ENCODE data around the gene RTP2.

RTP2 gene

GRCh38 chr3:187702507-187703033 lies at the start of gene RTP2:
TSS of gene RTP2 (minus strand) at chr3:187702557. CDS start at chr3:187702128, 429 bp downstream.
- no peak for DNase-seq

- no peak for DNase-seq
These were observed 48.3 kb upstream of the RTP2 start for GRCh38 chr3:187750513-187751123.

GRCh38 chr3:187750006-187750512 lies 47.7 kb upstream of the RTP2 start:
- no peak for DNase-seq

DNA sequence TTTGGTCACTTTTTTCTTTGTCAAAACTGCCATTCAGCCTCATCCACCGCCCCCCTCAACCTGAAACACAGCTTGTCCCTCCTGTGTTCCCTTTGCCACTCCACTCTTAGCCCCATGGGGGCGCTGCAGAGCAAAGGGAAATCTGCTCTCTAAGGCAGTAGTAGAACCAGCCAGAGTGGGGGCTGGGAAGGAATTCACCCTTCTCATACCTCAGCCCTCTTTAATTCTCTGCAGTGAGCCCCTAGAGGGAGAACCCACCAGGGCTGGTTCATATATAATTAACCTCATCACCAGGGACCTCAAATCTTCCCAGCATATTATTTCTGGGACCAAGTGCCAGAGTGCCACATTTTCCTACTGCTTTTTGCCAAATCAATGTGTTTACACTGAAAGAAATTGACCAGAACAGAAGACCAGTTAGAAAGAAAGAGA lies 45.7 kb upstream of the RTP2 start:
- DNase-seq = peak; percentile 97

- no peak for DNase-seq
These were observed 45.1 kb upstream of the RTP2 start for GRCh38 chr3:187747506-187747905.

DNA sequence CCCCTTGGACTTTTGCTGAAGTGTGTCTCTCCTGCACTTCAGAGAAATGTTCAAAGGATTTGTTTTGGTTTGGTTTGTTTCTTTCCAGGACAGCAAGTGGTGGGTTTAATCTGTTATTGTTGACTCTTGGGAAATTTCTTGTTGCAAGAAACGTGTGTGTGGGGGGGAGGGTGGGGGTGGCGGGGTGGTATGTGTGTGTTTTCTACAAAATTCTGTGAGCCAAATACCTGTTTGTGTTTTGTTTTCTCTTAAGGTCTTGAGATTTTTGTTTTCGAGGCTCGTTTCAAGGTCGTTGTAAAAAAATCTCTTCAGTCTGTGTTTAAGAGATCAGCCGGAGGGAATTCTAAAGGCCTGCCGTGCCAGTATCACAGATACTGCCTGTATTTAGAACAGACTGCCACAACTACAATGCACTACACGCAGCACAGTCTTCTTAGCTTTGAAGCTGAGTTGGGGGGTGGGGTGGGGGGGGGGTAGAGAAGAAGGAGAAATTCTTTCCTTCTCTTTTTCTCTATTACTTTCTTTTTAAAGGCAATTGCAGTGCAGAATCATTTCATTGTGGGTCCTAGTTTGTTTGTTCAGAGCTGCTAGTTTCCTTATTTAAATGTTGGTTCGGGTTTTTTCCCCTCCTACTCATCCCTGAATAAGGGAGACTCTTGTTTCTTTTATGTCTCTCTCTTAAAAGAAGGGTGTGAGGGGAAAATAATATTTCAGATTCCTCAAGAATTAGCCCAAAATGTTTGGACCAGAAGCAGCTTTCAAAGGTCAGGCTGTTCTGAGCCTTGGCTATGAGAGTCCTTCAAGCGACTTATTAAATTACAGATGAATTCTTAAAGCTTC lies 44.3 kb upstream of the RTP2 start:
- peak; percentile 46 for DNase-seq

GRCh38 chr3:187746059-187746441 lies 43.7 kb upstream of the RTP2 start:
- DNase-seq = no peak

GRCh38 chr3:187745201-187746058 lies 43.1 kb upstream of the RTP2 start, which contains the start of gene BCL6:
TSS of gene BCL6 (minus strand) at chr3:187745468. CDS start at chr3:187733693, 11,775 bp downstream.
- DNase-seq = peak; percentile 93

DNA sequence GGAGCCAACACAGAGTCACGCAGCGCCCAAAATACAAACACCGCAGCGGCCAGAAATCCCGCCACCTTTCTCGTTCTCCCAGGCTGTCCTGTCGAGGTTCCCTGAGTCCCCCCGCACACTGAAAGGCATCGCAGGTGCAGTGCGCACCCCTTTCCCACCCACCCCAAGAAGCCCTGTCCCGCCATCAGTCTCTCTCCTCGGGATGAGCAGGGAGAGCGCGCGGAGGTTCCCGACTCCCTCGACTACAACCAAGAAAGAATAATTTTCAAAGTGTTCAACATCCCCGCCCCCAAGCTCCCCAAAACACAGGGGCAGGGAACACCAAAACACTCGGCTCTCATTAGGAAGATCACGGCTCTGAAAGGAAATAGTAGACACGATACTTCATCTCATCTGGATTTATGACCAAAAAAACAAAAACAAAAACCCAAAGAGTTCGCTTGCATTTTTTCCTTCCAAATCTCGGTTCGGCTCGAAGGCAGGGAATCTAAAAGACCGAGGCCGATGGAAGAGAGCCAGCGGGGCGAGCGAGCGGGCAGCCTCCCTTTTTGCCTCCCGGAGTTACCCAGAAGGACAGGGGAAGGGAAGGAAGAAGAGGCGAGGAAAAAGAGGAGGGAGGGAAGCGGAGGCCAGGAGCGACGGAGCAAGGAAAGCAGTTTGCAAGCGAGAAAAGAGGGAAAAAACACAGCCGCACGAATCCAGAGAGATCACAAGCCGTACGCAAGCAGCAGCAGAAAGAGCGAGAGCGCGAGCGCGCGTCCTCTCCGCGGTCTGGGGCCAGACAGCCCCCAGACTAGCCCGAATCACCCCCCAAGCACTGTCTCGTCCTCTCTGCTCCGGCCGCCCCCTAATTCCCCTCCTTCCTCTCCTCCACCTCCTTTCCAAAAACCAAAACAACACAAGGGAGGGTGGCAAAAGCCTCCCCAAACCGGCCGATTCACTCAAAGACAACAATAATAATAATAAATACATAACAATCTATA lies 42.1 kb upstream of the RTP2 start:
- DNase-seq = peak; percentile 57

GRCh38 chr3:187743195-187744141 lies 41.1 kb upstream of the RTP2 start:
- peak; percentile 64 for DNase-seq

GRCh38 chr3:187742351-187743171 lies 40.2 kb upstream of the RTP2 start:
- peak; percentile 42 for DNase-seq

- peak; percentile 85 for DNase-seq
These were observed 39.3 kb upstream of the RTP2 start for GRCh38 chr3:187741403-187742350.

DNA sequence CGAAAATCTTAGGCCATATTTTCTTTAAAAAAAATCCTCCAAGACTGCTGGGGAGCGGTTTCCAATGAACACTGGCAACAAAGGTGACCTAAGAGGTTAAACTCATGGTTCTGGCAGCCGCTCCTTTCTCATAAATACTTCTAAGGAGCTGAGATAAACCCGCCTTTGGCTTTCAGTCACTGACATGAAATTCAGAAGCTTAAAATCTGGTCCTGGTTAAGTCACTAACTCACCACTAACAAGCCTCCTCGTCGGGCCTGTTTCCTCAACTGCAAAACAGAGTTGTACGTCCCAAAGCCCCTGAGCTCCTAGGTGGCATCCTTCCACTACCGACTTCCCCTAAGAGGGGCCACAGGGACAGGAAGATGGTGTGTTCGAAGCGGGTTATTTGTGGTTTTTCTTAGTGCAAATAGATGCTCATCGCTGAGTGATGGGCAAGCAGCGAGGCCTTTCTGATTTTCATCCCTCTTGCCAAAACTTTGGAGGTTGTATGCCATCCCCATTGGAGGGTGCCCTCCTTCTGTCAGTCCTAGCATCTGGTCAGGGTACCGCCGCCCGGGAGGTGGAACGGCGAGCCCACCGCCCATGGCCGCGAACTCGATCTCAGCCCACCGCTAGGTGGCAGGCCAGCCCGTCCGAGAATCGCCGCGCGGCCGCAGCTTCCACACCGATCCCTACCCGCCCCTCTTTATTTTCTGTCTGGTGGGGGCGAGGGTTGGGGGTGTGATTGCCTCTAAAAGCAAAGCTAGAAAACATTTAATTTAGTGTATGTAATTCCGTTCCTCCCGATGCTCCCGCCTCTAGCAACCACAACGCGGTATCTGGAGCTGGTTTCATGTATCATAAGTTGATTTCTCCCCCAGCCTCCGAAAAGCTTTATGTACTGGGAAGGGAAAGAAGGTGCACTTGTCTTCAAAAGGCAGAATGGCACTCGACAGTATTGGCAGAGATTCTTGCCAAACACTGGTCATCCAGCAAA lies 38.4 kb upstream of the RTP2 start:
- DNase-seq = peak; percentile 81

DNA sequence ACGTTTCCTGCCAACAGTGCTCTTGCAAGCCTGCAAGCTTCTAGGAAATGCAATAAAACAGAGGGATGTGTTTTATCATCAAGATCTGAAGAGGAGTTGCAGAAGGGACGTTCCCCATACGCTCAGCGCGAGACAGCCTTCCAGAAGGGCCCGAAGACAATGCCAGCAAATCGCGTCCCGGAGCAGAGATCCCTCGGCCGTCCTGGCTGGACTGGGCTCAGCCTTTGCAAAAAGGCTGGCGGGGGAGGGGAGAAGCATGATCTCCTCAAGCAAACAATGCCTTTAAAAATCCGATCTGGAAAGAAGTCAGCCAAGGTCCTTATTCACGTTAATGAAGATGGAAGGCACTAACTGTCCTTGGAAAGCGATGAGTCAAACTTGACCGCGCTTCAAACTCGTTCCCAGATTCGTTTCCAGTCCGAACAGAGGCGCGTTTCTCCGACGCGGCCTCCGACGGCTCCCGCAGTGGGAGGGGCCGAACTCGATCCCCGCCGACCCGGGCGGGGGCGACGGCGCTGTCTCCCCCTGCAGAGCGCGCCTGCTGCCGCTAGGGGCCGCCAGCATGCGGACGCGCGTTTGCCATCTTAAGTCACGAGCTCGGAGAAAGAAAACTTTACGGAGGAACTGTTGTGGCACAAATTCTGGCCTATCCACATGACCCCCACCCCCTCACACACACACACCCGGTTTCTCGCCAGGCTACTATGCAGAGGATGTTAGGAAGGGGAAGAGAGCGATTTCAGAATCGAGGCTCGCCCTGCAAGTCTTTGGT lies 37.4 kb upstream of the RTP2 start:
- peak; percentile 91 for DNase-seq

DNA sequence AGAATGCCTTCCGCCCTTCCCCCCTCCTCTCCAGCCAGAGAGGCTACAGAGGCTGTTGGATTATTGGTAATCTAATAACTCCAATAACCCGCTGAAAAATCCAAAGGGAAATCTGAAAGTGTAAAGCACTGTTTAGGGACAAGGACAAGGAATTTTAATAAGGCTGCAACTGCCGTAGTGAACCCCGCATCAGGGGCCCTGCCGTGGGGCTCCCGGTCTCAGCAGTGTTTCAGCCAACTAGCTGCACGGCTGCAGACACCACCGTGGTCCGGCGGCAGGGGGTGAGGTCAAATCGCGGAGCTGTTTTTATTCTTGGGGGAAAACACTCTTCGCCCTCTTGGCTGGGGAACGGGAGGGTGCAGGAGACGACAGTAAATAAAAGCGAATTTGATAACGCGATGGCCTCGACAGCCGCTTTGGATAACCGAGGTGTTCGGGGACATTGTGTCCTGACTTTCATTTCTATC lies 36.8 kb upstream of the RTP2 start:
- no peak for DNase-seq
